NT2/D1 (cell line): ENCODE data around the gene USE1.
A peak's percentile ranks its signal among the peaks of the same experiment; 100 is the strongest.

Experiments
- DNase-seq: peaks from one replicate; pipeline ENCODE4 v3.0.0-alpha.2; 2011; ENCODE audit warnings: low read depth, low spot score
- H3K27me3 ChIP-seq: 2 replicates; pipeline ENCODE4 v1.6.0; 2011; ENCODE audit warnings: mild to moderate bottlenecking; ENCODE audit not compliant: insufficient read length, insufficient read depth
- H3K36me3 ChIP-seq: 2 replicates; pipeline ENCODE4 v1.6.1; 2011; ENCODE audit warnings: mild to moderate bottlenecking, low read length, mixed read lengths; ENCODE audit not compliant: insufficient read depth, insufficient read length
- H3K4me1 ChIP-seq: 2 replicates; pipeline ENCODE4 v1.5.1; 2011; ENCODE audit not compliant: insufficient read depth, insufficient read length
- H3K4me3 ChIP-seq: 2 replicates; pipeline ENCODE4 v1.5.1; 2011; ENCODE audit warnings: low read depth; ENCODE audit not compliant: insufficient read length
- H3K9ac ChIP-seq: 2 replicates; pipeline ENCODE4 v1.6.0; 2011; ENCODE audit warnings: low read depth; ENCODE audit not compliant: insufficient read length
- H3K9me3 ChIP-seq: 2 replicates; pipeline ENCODE4 v1.5.1; 2011; ENCODE audit warnings: mild to moderate bottlenecking, low read length; ENCODE audit not compliant: insufficient read depth
- SUZ12 ChIP-seq: IDR thresholded peaks from 2 replicates; pipeline ENCODE4 v1.6.1; 2011; ENCODE audit not compliant: insufficient read length, insufficient read depth; ENCODE audit errors: extremely low read depth
- YY1 ChIP-seq: IDR thresholded peaks from 2 replicates; pipeline ENCODE4 v1.6.1; 2011; ENCODE audit not compliant: insufficient read length, insufficient read depth
- ZNF274 ChIP-seq: IDR thresholded peaks from 2 replicates; pipeline ENCODE4 v1.6.1; 2011; ENCODE audit warnings: mild to moderate bottlenecking, low read depth, low read length

USE1 gene

GRCh38 chr19:17245535-17245984 is 30.4 kb downstream of the USE1 start, which contains the start of gene NR2F6:
Gene NR2F6, minus strand, starts transcription at chr19:17245919. Its CDS starts 699 bp downstream, at chr19:17245220.
- Histone ChIP-seq H3K9me3 (no peaks in the 10 kb centered on the region), H3K36me3 (peaks cover 6% of the 10 kb centered on the region), H3K4me3 (peak within 1 kb of the TSS; percentile 95), H3K27me3 (no peaks in the 10 kb centered on the region), H3K4me1 (peaks cover 32% of the 10 kb centered on the region), H3K9ac (peak within 1 kb of the TSS; percentile 92)
- DNase-seq = no peak
- no peak for TF ChIP-seq SUZ12
- TF ChIP-seq YY1 = no peak
- TF ChIP-seq ZNF274 = no peak

DNA sequence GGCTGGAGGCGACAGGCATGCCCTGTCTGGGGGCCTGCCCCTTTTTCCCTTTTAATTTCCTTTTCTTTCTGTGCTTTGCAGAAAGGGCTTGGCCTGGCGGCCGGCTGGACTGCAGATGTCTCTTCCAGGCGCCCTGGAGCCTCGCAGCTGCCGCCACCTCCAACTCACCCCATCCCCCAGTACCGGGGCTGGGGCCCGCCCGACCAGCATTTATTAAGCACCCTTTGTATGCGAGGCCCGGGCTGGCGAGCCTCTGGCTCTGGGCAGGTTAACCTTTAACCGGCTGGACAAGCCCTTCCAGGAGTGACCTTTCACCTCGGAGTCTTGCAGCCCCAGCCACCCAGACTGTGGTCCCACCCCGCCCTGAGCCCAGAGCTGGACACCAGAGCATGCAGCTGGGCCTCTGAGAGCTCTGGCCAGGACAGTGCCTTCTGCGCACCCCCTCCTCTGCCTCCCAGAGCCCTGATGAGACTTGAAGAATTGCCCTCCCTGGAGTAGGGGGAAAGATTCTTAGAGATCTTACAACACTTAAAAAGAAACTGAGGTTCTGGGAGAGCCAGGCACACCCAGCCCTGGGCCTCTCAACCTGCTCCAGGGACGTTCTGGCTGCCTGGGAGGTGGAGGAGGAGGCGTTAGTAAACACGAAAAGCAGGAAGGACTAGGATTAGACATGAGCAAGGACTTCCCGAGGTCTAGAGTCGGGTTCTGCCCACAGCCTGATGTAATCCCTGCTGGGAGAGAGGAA is 31.7 kb downstream of the USE1 start:
- Histone ChIP-seq H3K4me3 (peak overlapping the region; percentile 49), H3K9ac (peak overlapping the region; percentile 72), H3K36me3 (no peaks in the 10 kb centered on the region), H3K4me1 (peaks cover 31% of the 10 kb centered on the region), H3K9me3 (no peaks in the 10 kb centered on the region), H3K27me3 (no peaks in the 10 kb centered on the region)
- no peak for DNase-seq
- no peak for TF ChIP-seq SUZ12
- no peak for TF ChIP-seq YY1
- TF ChIP-seq ZNF274 = no peak

DNA sequence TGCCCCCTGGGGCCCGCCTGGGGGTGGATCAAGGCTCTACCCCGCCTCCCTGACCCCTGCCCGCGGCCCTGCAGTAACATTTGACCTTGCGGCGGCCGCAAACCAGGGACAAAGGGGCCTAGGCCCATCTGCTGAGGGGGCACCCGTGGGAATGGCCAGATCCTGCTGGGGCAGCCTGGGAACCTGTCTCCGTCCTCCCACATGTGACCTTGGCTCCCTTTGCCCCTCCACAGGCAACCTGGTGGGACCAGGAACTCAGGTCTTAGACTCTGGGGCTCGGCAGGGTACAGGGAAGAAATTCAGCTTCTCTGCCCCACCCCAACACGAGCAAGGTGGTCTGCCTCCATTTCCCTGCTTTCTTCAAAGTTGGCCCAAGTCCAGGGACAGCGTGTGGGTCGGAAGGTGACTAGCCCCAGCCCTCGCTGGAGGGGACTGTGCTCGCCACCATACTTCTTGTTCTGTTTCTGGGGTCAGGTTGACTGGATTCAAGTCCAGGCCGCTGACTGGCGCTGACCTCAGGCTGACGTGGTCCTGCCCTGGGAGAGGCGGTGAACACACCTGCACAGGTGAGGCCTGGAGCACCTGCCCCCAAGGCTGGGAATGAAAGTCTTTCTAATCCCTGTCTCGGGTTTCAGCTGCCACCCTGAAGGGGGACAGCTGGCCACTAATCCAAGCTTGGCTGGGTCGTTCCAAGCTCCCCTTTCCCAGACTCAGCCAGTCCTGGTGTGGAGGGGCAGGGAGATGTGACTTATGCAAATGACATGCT is 33.0 kb downstream of the USE1 start:
- Histone ChIP-seq H3K4me3 (no peak overlapping the region), H3K9me3 (no peaks in the 10 kb centered on the region), H3K9ac (peak overlapping the region; percentile 43), H3K4me1 (peaks cover 24% of the 10 kb centered on the region), H3K36me3 (no peaks in the 10 kb centered on the region), H3K27me3 (no peaks in the 10 kb centered on the region)
- TF ChIP-seq ZNF274 (no peak), YY1 (no peak), SUZ12 (no peak)
- no peak for DNase-seq

- TF ChIP-seq YY1 (no peak), ZNF274 (no peak), SUZ12 (no peak)
- Histone ChIP-seq H3K36me3 (no peaks in the 10 kb centered on the region), H3K9me3 (no peaks in the 10 kb centered on the region), H3K27me3 (no peaks in the 10 kb centered on the region), H3K4me1 (peaks cover 28% of the 10 kb centered on the region), H3K4me3 (no peak overlapping the region), H3K9ac (no peak overlapping the region)
- no peak for DNase-seq
These were observed 34.9 kb downstream of the USE1 start for GRCh38 chr19:17249887-17250548.

GRCh38 chr19:17254636-17255035 is 39.5 kb downstream of the USE1 start:
- Histone ChIP-seq H3K36me3 (no peaks in the 10 kb centered on the region), H3K4me3 (no peak overlapping the region), H3K27me3 (peaks cover 10% of the 10 kb centered on the region), H3K9ac (peak overlapping the region; percentile 0), H3K4me1 (peaks cover 8% of the 10 kb centered on the region), H3K9me3 (peaks cover 21% of the 10 kb centered on the region; the same call in 1 of the 2 replicates)
- no peak for DNase-seq
- TF ChIP-seq YY1 (no peak), SUZ12 (no peak), ZNF274 (no peak)

- peaks cover 10% of the 10 kb centered on the region for H3K27me3 ChIP-seq
- no peak for DNase-seq
- no peak overlapping the region for H3K9ac ChIP-seq
- H3K36me3 ChIP-seq = no peaks in the 10 kb centered on the region
- H3K4me3 ChIP-seq = no peak overlapping the region
- H3K4me1 ChIP-seq = peaks cover 5% of the 10 kb centered on the region
- TF ChIP-seq SUZ12 (no peak), YY1 (no peak), ZNF274 (no peak)
- H3K9me3 ChIP-seq = peaks cover 26% of the 10 kb centered on the region; the same call in 1 of the 2 replicates
These were observed 40.0 kb downstream of the USE1 start for GRCh38 chr19:17255150-17255621.

DNA sequence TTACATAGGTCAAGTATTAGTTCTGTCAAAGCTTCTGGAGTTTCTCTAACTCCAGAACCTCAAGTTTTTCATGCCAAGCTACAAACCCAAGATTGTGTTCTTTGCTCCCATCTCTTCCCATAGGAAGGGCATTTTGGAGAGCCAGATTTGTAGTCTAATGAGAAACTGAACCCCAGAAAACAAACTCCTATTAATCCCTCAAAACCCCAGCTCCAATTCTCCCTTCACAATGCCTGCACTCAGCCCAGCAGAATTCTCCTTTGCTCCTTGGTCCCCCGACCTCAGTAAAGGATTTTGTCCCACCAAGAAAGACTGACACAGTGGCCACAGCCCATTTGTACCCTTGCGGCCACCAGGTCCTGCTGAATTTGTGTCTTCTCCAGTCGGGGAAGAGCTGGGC is 41.0 kb downstream of the USE1 start:
- TF ChIP-seq SUZ12 = no peak
- TF ChIP-seq YY1 = no peak
- TF ChIP-seq ZNF274 = no peak
- no peak for DNase-seq

More for the DNA sequence above, 41.0 kb downstream of the USE1 start:
- Histone ChIP-seq H3K36me3 (no peaks in the 10 kb centered on the region), H3K9me3 (peaks cover 33% of the 10 kb centered on the region; the same call in 1 of the 2 replicates), H3K4me1 (peaks cover 5% of the 10 kb centered on the region), H3K27me3 (peaks cover 10% of the 10 kb centered on the region), H3K4me3 (no peak overlapping the region), H3K9ac (no peak overlapping the region)
